GM12875 (cell line): Measurements from ENCODE around the gene LRRC10.

Source experiments
- H3K4me3 ChIP-seq: one replicate; pipeline ENCODE4 v1.5.1; 2011; ENCODE audit warnings: low read depth, low read length, control low read depth
- CTCF ChIP-seq: IDR thresholded peaks from 2 replicates; pipeline ENCODE4 v1.5.1; 2011; ENCODE audit warnings: low read depth, mild to moderate bottlenecking, control low read depth, inconsistent platforms, low read length, moderate library complexity, borderline replicate concordance; ENCODE audit not compliant: insufficient read depth

Gene LRRC10

GRCh38 chr12:69602954-69603353, 7.8 kb downstream of the LRRC10 start:
- no peak overlapping the region for H3K4me3 ChIP-seq
- TF ChIP-seq CTCF, result no peak

GRCh38 chr12:69601962-69602685, 8.6 kb downstream of the LRRC10 start:
- no peak for TF ChIP-seq CTCF

GRCh38 chr12:69600804-69601203, 9.9 kb downstream of the LRRC10 start:
- TF ChIP-seq CTCF, result no peak
- no peak overlapping the region for H3K4me3 ChIP-seq

More at GRCh38 chr12:69601962-69602685, 8.6 kb downstream of the LRRC10 start:
- H3K4me3 ChIP-seq, result no peak overlapping the region

GRCh38 chr12:69598174-69598753, 12.4 kb downstream of the LRRC10 start:
- no peak for TF ChIP-seq CTCF
- no peak overlapping the region for H3K4me3 ChIP-seq

- no peak overlapping the region for H3K4me3 ChIP-seq
- TF ChIP-seq CTCF, result no peak
Measured at GRCh38 chr12:69595689-69596088, 15.0 kb downstream of the LRRC10 start.

- TF ChIP-seq CTCF, result no peak
- H3K4me3 ChIP-seq, result no peak overlapping the region
Measured at GRCh38 chr12:69589082-69589481, 21.6 kb downstream of the LRRC10 start.

- no peak overlapping the region for H3K4me3 ChIP-seq
- TF ChIP-seq CTCF, result no peak
Measured at GRCh38 chr12:69588527-69588926, 22.2 kb downstream of the LRRC10 start.
